Stimulated activated naive CD8-positive, alpha-beta T cell treated with anti-CD3 and anti-CD28 coated beads, Interleukin-15, Interleukin-2, amounts not matched to agents 100 ng/mL and 50 ng/mL, for 24 hours (primary cell): ENCODE data around the gene TBC1D13.

Source experiments
- H3K27ac Mint-ChIP-seq: one replicate; pipeline ENCODE4 v1.8.0; 2021; ENCODE audit warnings: mild to moderate bottlenecking, mixed read lengths
- H3K27me3 Mint-ChIP-seq: one replicate; pipeline ENCODE4 v1.8.0; 2021; ENCODE audit warnings: mixed read lengths
- H3K36me3 Mint-ChIP-seq: one replicate; pipeline ENCODE4 v1.8.0; 2021; ENCODE audit warnings: low read depth, mixed read lengths
- H3K4me1 Mint-ChIP-seq: one replicate; pipeline ENCODE4 v1.8.0; 2021; ENCODE audit warnings: low read depth, mixed read lengths
- H3K4me3 Mint-ChIP-seq: one replicate; pipeline ENCODE4 v1.8.0; 2021; ENCODE audit warnings: mild to moderate bottlenecking, mixed read lengths
- H3K9me3 Mint-ChIP-seq: one replicate; pipeline ENCODE4 v1.8.0; 2021; ENCODE audit warnings: mixed read lengths

Gene TBC1D13

GRCh38 chr9:128802482-128802881 lies 15.4 kb downstream of the TBC1D13 start:
- H3K36me3 Mint-ChIP-seq = peaks cover 29% of the 10 kb centered on the region

GRCh38 chr9:128805661-128806060 lies 18.6 kb downstream of the TBC1D13 start:
- no peaks in the 10 kb centered on the region for H3K27me3 Mint-ChIP-seq
- H3K36me3 Mint-ChIP-seq = peaks cover 19% of the 10 kb centered on the region
- no peak overlapping the region for H3K27ac Mint-ChIP-seq
- H3K4me1 Mint-ChIP-seq = no peaks in the 10 kb centered on the region
- H3K4me3 Mint-ChIP-seq = no peak overlapping the region
- no peaks in the 10 kb centered on the region for H3K9me3 Mint-ChIP-seq

More at GRCh38 chr9:128802482-128802881, 15.4 kb downstream of the TBC1D13 start:
- Mint-ChIP-seq H3K27ac (no peak overlapping the region), H3K9me3 (no peaks in the 10 kb centered on the region), H3K4me3 (no peak overlapping the region), H3K4me1 (no peaks in the 10 kb centered on the region), H3K27me3 (no peaks in the 10 kb centered on the region)

- H3K27me3 Mint-ChIP-seq = no peaks in the 10 kb centered on the region
Observed at GRCh38 chr9:128807827-128808226, 20.8 kb downstream of the TBC1D13 start.

GRCh38 chr9:128808543-128808942 lies 21.5 kb downstream of the TBC1D13 start:
- H3K27me3 Mint-ChIP-seq = no peaks in the 10 kb centered on the region
- H3K9me3 Mint-ChIP-seq = no peaks in the 10 kb centered on the region
- peaks cover 9% of the 10 kb centered on the region for H3K36me3 Mint-ChIP-seq
- no peak overlapping the region for H3K27ac Mint-ChIP-seq
- no peaks in the 10 kb centered on the region for H3K4me1 Mint-ChIP-seq
- H3K4me3 Mint-ChIP-seq = no peak overlapping the region

More at GRCh38 chr9:128807827-128808226, 20.8 kb downstream of the TBC1D13 start:
- no peak overlapping the region for H3K27ac Mint-ChIP-seq
- H3K9me3 Mint-ChIP-seq = no peaks in the 10 kb centered on the region
- H3K4me3 Mint-ChIP-seq = no peak overlapping the region
- H3K4me1 Mint-ChIP-seq = no peaks in the 10 kb centered on the region
- peaks cover 14% of the 10 kb centered on the region for H3K36me3 Mint-ChIP-seq

GRCh38 chr9:128809036-128809599 lies 22.1 kb downstream of the TBC1D13 start:
- no peak overlapping the region for H3K4me3 Mint-ChIP-seq
- H3K27me3 Mint-ChIP-seq = no peaks in the 10 kb centered on the region
- H3K9me3 Mint-ChIP-seq = no peaks in the 10 kb centered on the region
- no peaks in the 10 kb centered on the region for H3K4me1 Mint-ChIP-seq
- peaks cover 4% of the 10 kb centered on the region for H3K36me3 Mint-ChIP-seq
- H3K27ac Mint-ChIP-seq = no peak overlapping the region

- H3K4me1 Mint-ChIP-seq = no peaks in the 10 kb centered on the region
- H3K36me3 Mint-ChIP-seq = peaks cover 4% of the 10 kb centered on the region
- no peak overlapping the region for H3K27ac Mint-ChIP-seq
- no peaks in the 10 kb centered on the region for H3K27me3 Mint-ChIP-seq
- H3K4me3 Mint-ChIP-seq = no peak overlapping the region
- no peaks in the 10 kb centered on the region for H3K9me3 Mint-ChIP-seq
Observed at GRCh38 chr9:128809831-128810230, 22.8 kb downstream of the TBC1D13 start.

- Mint-ChIP-seq H3K4me3 (no peak overlapping the region), H3K27me3 (no peaks in the 10 kb centered on the region), H3K4me1 (no peaks in the 10 kb centered on the region), H3K9me3 (no peaks in the 10 kb centered on the region), H3K36me3 (peaks cover 4% of the 10 kb centered on the region), H3K27ac (no peak overlapping the region)
Observed at GRCh38 chr9:128810873-128811272, 23.8 kb downstream of the TBC1D13 start.

- peak within 1 kb of the TSS; percentile 83 for H3K27ac Mint-ChIP-seq
Observed at GRCh38 chr9:128818099-128818838, 31.2 kb downstream of the TBC1D13 start, which contains the start of gene ENDOG. ENDOG (plus strand) TSS chr9:128818500; CDS start chr9:128818685, 185 bp downstream.

GRCh38 chr9:128818839-128819715 lies 32.0 kb downstream of the TBC1D13 start:
- Mint-ChIP-seq H3K27me3 (no peaks in the 10 kb centered on the region), H3K9me3 (no peaks in the 10 kb centered on the region), H3K4me3 (peak overlapping the region; percentile 82), H3K27ac (peak overlapping the region; percentile 49), H3K4me1 (peaks cover 27% of the 10 kb centered on the region), H3K36me3 (peaks cover 15% of the 10 kb centered on the region)

More at GRCh38 chr9:128818099-128818838, 31.2 kb downstream of the TBC1D13 start, which contains the start of gene ENDOG:
- peaks cover 8% of the 10 kb centered on the region for H3K36me3 Mint-ChIP-seq
- H3K4me3 Mint-ChIP-seq = peak within 1 kb of the TSS; percentile 82
- H3K9me3 Mint-ChIP-seq = no peaks in the 10 kb centered on the region
- no peaks in the 10 kb centered on the region for H3K27me3 Mint-ChIP-seq
- H3K4me1 Mint-ChIP-seq = peaks cover 27% of the 10 kb centered on the region

- Mint-ChIP-seq H3K4me1 (peaks cover 27% of the 10 kb centered on the region), H3K9me3 (no peaks in the 10 kb centered on the region), H3K27me3 (no peaks in the 10 kb centered on the region), H3K36me3 (peaks cover 23% of the 10 kb centered on the region), H3K27ac (no peak overlapping the region), H3K4me3 (peak overlapping the region; percentile 82)
Observed at GRCh38 chr9:128819716-128820664, 32.9 kb downstream of the TBC1D13 start.

- Mint-ChIP-seq H3K9me3 (no peaks in the 10 kb centered on the region), H3K27ac (peak overlapping the region; percentile 2), H3K4me1 (peaks cover 27% of the 10 kb centered on the region), H3K36me3 (peaks cover 31% of the 10 kb centered on the region), H3K4me3 (peak overlapping the region; percentile 23), H3K27me3 (no peaks in the 10 kb centered on the region)
Observed at GRCh38 chr9:128820665-128821583, 33.9 kb downstream of the TBC1D13 start.

GRCh38 chr9:128821584-128822406 lies 34.7 kb downstream of the TBC1D13 start:
- H3K27me3 Mint-ChIP-seq = no peaks in the 10 kb centered on the region
- H3K27ac Mint-ChIP-seq = peak overlapping the region; percentile 2
- H3K36me3 Mint-ChIP-seq = peaks cover 36% of the 10 kb centered on the region
- H3K4me1 Mint-ChIP-seq = peaks cover 27% of the 10 kb centered on the region
- no peaks in the 10 kb centered on the region for H3K9me3 Mint-ChIP-seq
- no peak overlapping the region for H3K4me3 Mint-ChIP-seq
